Measurements from ENCODE around the gene IFNAR1. TPM values are rescaled to one million over a fixed set of nuclear protein-coding genes. Genes with fewer than 3 reads are reported as not detected.

IFNAR1 gene
- total and polyA plus RNA-seq, 2 donors (not counting 1 experiment from before 2014, with no cell fraction given), result 14.8 to 55.7 TPM

DNA sequence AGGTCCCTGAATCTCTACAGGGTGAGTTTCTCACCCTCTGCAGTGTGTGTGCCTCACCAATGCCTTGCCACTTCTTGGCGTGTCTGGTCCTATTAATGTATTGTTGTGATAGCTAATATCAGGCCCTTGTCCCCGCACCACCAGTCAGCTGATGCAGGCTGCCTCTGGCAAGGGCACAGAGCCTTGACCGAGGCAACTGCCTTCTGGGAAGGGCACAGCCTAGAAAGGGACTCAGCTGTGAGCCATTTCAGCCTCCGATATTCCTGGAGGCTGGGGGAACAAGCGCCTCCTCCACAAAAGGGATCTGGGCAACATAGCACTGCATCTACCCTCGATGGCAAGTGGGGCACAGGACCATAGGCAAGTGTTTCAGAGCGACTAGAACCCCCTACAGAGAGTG is 31.6 kb upstream of the IFNAR1 start:
- WGBS (ENCODE audit: insufficient coverage), result 97% methylated on average over 7 of the region's 7 CpGs
- H3K4me2 ChIP-seq (replicated peaks; ENCODE audit: low read depth, low read length, poor library complexity, severe bottlenecking), result no peak overlapping the region
- H3K4me1 ChIP-seq (ENCODE audit: control insufficient read depth in 2 of 2, insufficient read depth in 2 of 2, low read length in 2 of 2), result peaks cover 22 to 31% of the 10 kb centered on the region in 2 donors
- H3K9me3 Mint-ChIP-seq (ENCODE audit: insufficient read depth), result no peaks in the 10 kb centered on the region
- no peak for DNase-seq
- H3K27ac ChIP-seq (ENCODE audit: low read length in 2 of 2), result no peak overlapping the region
- no peaks in the 10 kb centered on the region for H3K27me3 ChIP-seq (replicated peaks in 1 of 4; ENCODE audit: control extremely low read depth in 1 of 4, control insufficient read depth in 3 of 4, insufficient read depth in 4 of 4, low read length in 3 of 4)
- POLR2A ChIA-PET, result no interaction called here
- no peak overlapping the region for H2AFZ ChIP-seq (ENCODE audit: insufficient read depth, low read depth, low read length, poor library complexity, severe bottlenecking)
- no peaks in the 10 kb centered on the region for H4K20me1 ChIP-seq (ENCODE audit: control insufficient read depth, insufficient read depth, low read length, poor library complexity, severe bottlenecking)
- peaks cover 0 to 58% of the 10 kb centered on the region in 2 experiments for H3K36me3 ChIP-seq (replicated peaks in 1 of 2; ENCODE audit: control extremely low read depth in 1 of 2, control insufficient read depth in 1 of 2, extremely low read depth in 1 of 2, insufficient read depth in 2 of 2, low read length in 1 of 2)
- H3K79me2 ChIP-seq (ENCODE audit: control insufficient read depth, insufficient read depth, low read length), result peaks cover 18% of the 10 kb centered on the region
- H3K4me3 Mint-ChIP-seq, result no peak overlapping the region
- H3K4me3 ChIP-seq (ENCODE audit: control extremely low read depth in 1 of 5, extremely low read depth in 1 of 5, insufficient read depth in 1 of 5, low read depth in 2 of 5, low read length in 4 of 5), result no peak overlapping the region
- CTCF ChIA-PET, result no interaction called here
- no peaks in the 10 kb centered on the region for H3K9me3 ChIP-seq (ENCODE audit: control extremely low read depth in 1 of 3, control insufficient read depth in 2 of 3, insufficient read depth in 1 of 3, low read length in 2 of 3)
- TF ChIP-seq EZH2 (IDR thresholded peaks at IDR 0.05; ENCODE audit: borderline replicate concordance, insufficient read depth, low read depth, low read length, poor library complexity, severe bottlenecking), result no peak
- no peak for TF ChIP-seq CTCF (IDR thresholded peaks at IDR 0.05)
- peaks cover 25% of the 10 kb centered on the region for H3K4me1 Mint-ChIP-seq
- H3K27me3 Mint-ChIP-seq, result no peaks in the 10 kb centered on the region
- H3K9ac ChIP-seq (ENCODE audit: low read length), result no peak overlapping the region
- ATAC-seq (ENCODE audit: low read depth), result no peak
- intact Hi-C loops (cut with micrococcal nuclease), result no loop called here
- H3K27ac Mint-ChIP-seq, result no peak overlapping the region

DNA sequence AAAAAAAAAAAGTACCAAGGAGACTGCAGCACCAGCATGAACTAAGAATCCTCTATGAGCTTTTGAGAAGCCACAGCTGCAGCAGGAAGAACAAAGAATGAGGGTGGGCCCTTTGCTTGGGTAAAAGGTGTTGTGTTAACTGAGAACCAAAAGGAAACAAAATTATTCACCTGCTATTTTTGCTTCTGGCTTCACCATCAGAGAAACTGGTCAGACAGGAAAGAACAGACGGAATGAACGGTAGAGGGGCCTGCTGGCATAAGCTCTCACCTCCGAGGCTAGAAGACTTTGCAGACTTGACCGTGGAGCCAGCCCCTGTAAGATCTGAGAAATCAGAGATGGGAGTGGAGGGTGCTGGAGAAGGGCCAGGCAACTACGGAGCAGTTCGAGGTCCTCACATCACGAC is 31.0 kb upstream of the IFNAR1 start:
- WGBS (ENCODE audit: insufficient coverage), result 71% methylated on average over 4 of the region's 7 CpGs
- H3K9ac ChIP-seq (ENCODE audit: low read length), result no peak overlapping the region
- H3K9me3 ChIP-seq (ENCODE audit: control extremely low read depth in 1 of 3, control insufficient read depth in 2 of 3, insufficient read depth in 1 of 3, low read length in 2 of 3), result no peaks in the 10 kb centered on the region
- intact Hi-C loops (cut with micrococcal nuclease), result no loop called here
- H4K20me1 ChIP-seq (ENCODE audit: control insufficient read depth, insufficient read depth, low read length, poor library complexity, severe bottlenecking), result no peaks in the 10 kb centered on the region
- TF ChIP-seq EZH2 (IDR thresholded peaks at IDR 0.05; ENCODE audit: borderline replicate concordance, insufficient read depth, low read depth, low read length, poor library complexity, severe bottlenecking) (no peak), CTCF (IDR thresholded peaks at IDR 0.05) (no peak)
- Mint-ChIP-seq H3K4me3 (no peak overlapping the region), H3K4me1 (peaks cover 29% of the 10 kb centered on the region), H3K27ac (peak overlapping the region; percentile 78), H3K27me3 (no peaks in the 10 kb centered on the region), H3K9me3 (ENCODE audit: insufficient read depth) (no peaks in the 10 kb centered on the region)
- H3K4me1 ChIP-seq (ENCODE audit: control insufficient read depth in 2 of 2, insufficient read depth in 2 of 2, low read length in 2 of 2), result peaks cover 26 to 36% of the 10 kb centered on the region in 2 donors
- H3K4me2 ChIP-seq (replicated peaks; ENCODE audit: low read depth, low read length, poor library complexity, severe bottlenecking), result no peak overlapping the region
- DNase-seq, result no peak
- H2AFZ ChIP-seq (ENCODE audit: insufficient read depth, low read depth, low read length, poor library complexity, severe bottlenecking), result no peak overlapping the region
- H3K27me3 ChIP-seq (replicated peaks in 1 of 4; ENCODE audit: control extremely low read depth in 1 of 4, control insufficient read depth in 3 of 4, insufficient read depth in 4 of 4, low read length in 3 of 4), result no peaks in the 10 kb centered on the region
- ChIA-PET CTCF (interaction anchor here (0.5 to 0.9 kb wide), 3 partner anchors 17 to 149 kb away, joined by 3 to 4 read pairs (median 4); no protein-coding TSS in a partner anchor), POLR2A (interaction anchor here (0.6 kb wide), 1 partner anchor 31 kb away, joined by 3 read pairs; the partner anchor contains the start of gene IFNAR1)
- peaks cover 0 to 52% of the 10 kb centered on the region in 2 experiments for H3K36me3 ChIP-seq (replicated peaks in 1 of 2; ENCODE audit: control extremely low read depth in 1 of 2, control insufficient read depth in 1 of 2, extremely low read depth in 1 of 2, insufficient read depth in 2 of 2, low read length in 1 of 2)
- no peak overlapping the region for H3K27ac ChIP-seq (ENCODE audit: low read length in 2 of 2)
- H3K4me3 ChIP-seq (ENCODE audit: control extremely low read depth in 1 of 5, extremely low read depth in 1 of 5, insufficient read depth in 1 of 5, low read depth in 2 of 5, low read length in 4 of 5), result no peak overlapping the region
- ATAC-seq (ENCODE audit: low read depth), result no peak
- H3K79me2 ChIP-seq (ENCODE audit: control insufficient read depth, insufficient read depth, low read length), result peaks cover 16% of the 10 kb centered on the region
